ENCODE measurements around the gene DNAJB2.
"Not testable (repeated sequence)": the region's sequence is repeated elsewhere in the genome, so short reads cannot be mapped to it uniquely, and the experiment has no call there.

DNAJB2 gene

GRCh38 chr2:219258942-219259341, 20.2 kb upstream of the DNAJB2 start:
- DNase-seq (ENCODE audit: low spot score): not testable (repeated sequence)

- DNase-seq (ENCODE audit: low spot score): no peak
These were observed 17.9 kb upstream of the DNAJB2 start for GRCh38 chr2:219261024-219261855.

GRCh38 chr2:219266232-219266631, 12.9 kb upstream of the DNAJB2 start:
- no peak for DNase-seq (ENCODE audit: low spot score)

GRCh38 chr2:219266886-219267285, 12.3 kb upstream of the DNAJB2 start:
- no peak for DNase-seq (ENCODE audit: low spot score)

GRCh38 chr2:219268294-219268693, 10.9 kb upstream of the DNAJB2 start:
- no peak for DNase-seq (ENCODE audit: low spot score)

GRCh38 chr2:219269362-219270054, 9.7 kb upstream of the DNAJB2 start:
- DNase-seq (ENCODE audit: low spot score): no peak

GRCh38 chr2:219270055-219270372, 9.2 kb upstream of the DNAJB2 start:
- DNase-seq (ENCODE audit: low spot score): no peak

GRCh38 chr2:219271021-219271420, 8.1 kb upstream of the DNAJB2 start:
- DNase-seq (ENCODE audit: low spot score): no peak

- DNase-seq (ENCODE audit: low spot score): no peak
These were observed 6.8 kb upstream of the DNAJB2 start for GRCh38 chr2:219272356-219272755.

GRCh38 chr2:219272995-219273394, 6.2 kb upstream of the DNAJB2 start:
- no peak for DNase-seq (ENCODE audit: low spot score)

- DNase-seq (ENCODE audit: low spot score): no peak
These were observed 5.2 kb upstream of the DNAJB2 start for GRCh38 chr2:219273937-219274336.

GRCh38 chr2:219274361-219274921, 4.7 kb upstream of the DNAJB2 start:
- DNase-seq (ENCODE audit: low spot score): no peak

- peak; percentile 87 for DNase-seq (ENCODE audit: low spot score)
These were observed 1.2 kb upstream of the DNAJB2 start for GRCh38 chr2:219277703-219278654.

- no peak for DNase-seq (ENCODE audit: low spot score)
These were observed 463 bp upstream of the DNAJB2 start for GRCh38 chr2:219278655-219279150.

- DNase-seq (ENCODE audit: low spot score): no peak
These were observed 850 bp downstream of the DNAJB2 start for GRCh38 chr2:219279916-219280516.

- DNase-seq (ENCODE audit: low spot score): no peak
These were observed 1.5 kb downstream of the DNAJB2 start for GRCh38 chr2:219280651-219281050.

GRCh38 chr2:219281588-219281987, 2.4 kb downstream of the DNAJB2 start:
- no peak for DNase-seq (ENCODE audit: low spot score)

GRCh38 chr2:219282375-219282774, 3.2 kb downstream of the DNAJB2 start:
- peak; percentile 92 for DNase-seq (ENCODE audit: low spot score)

- DNase-seq (ENCODE audit: low spot score): no peak
These were observed 3.9 kb downstream of the DNAJB2 start for GRCh38 chr2:219282943-219283581.

- no peak for DNase-seq (ENCODE audit: low spot score)
These were observed 5.6 kb downstream of the DNAJB2 start for GRCh38 chr2:219284501-219285372.
